Lower lobe of right lung (tissue), 2 donors: Measurements from ENCODE around the gene HLF. TPM values are rescaled to one million over a fixed set of nuclear protein-coding genes. Genes with fewer than 3 reads are reported as not detected.

Experiments used
- ATAC-seq, 2 donors: fragments of 200-7000 bp; cut with Tn5 transposase; one replicate each; pipeline ENCODE4 v1.9.1; 2020 to 2022; ENCODE audit warnings: mild to moderate bottlenecking in 2 of 2, moderate library complexity in 2 of 2
- DNase-seq: peaks from one replicate; pipeline ENCODE4 v3.0.0-alpha.2; 2020
- H3K27ac ChIP-seq: fragments of 200-600 bp; one replicate; pipeline ENCODE4 v1.8.0; 2022
- H3K27me3 ChIP-seq: fragments of 200-600 bp; one replicate; pipeline ENCODE4 v1.8.0; 2022; ENCODE audit warnings: low read depth
- H3K36me3 ChIP-seq: fragments of 200-600 bp; one replicate; pipeline ENCODE4 v1.8.0; 2022; ENCODE audit warnings: mild to moderate bottlenecking
- H3K4me1 ChIP-seq: fragments of 200-600 bp; one replicate; pipeline ENCODE4 v1.8.0; 2022
- H3K4me3 ChIP-seq: fragments of 200-600 bp; one replicate; pipeline ENCODE4 v1.8.0; 2022; ENCODE audit warnings: mild to moderate bottlenecking
- H3K9me3 ChIP-seq: fragments of 200-600 bp; one replicate; pipeline ENCODE4 v1.8.0; 2022
- CTCF ChIP-seq: fragments of 200-600 bp; IDR thresholded peaks from one replicate; pipeline ENCODE4 v1.8.0; 2022; ENCODE audit warnings: antibody characterized with exemption, mild to moderate bottlenecking
- intact Hi-C: fragments of 100-400 bp; cut with DNase I; formaldehyde crosslinking; loops from one replicate; pipeline ENCODE4 v1.11.0; 2022
- total RNA-seq: library from RNA; stranded (reverse); fragmentation: NEBNext Ultra II Directional; extraction: Animal tissue kit (Norgen Biotek cat#: 25700); gene quantifications from one replicate; pipeline ENCODE4 v1.2.1, GENCODE V29; 2021
- donor health status: DM: no; HTN: yes; CAD: no; lungs with severe emphysema.

HLF gene
- total RNA-seq, 1 donor from 2014 or later: 29.4 TPM

- H3K4me3 ChIP-seq: no peak overlapping the region
Measured at GRCh38 chr17:55318081-55318480, 53.3 kb downstream of the HLF start.

GRCh38 chr17:55318715-55319487 is 54.1 kb downstream of the HLF start:
- Histone ChIP-seq H3K4me1 (no peaks in the 10 kb centered on the region), H3K4me3 (no peak overlapping the region), H3K27me3 (no peaks in the 10 kb centered on the region), H3K9me3 (no peaks in the 10 kb centered on the region), H3K27ac (no peak overlapping the region), H3K36me3 (peaks cover 28% of the 10 kb centered on the region)
- intact Hi-C loops: no loop called here
- ATAC-seq: no peak
- no peak for TF ChIP-seq CTCF
- no peak for DNase-seq

More at GRCh38 chr17:55318081-55318480, 53.3 kb downstream of the HLF start:
- H3K4me1 ChIP-seq: no peaks in the 10 kb centered on the region
- DNase-seq (no peak), ATAC-seq (no peak)
- no peak overlapping the region for H3K27ac ChIP-seq
- H3K27me3 ChIP-seq: no peaks in the 10 kb centered on the region
- TF ChIP-seq CTCF: no peak
- peaks cover 28% of the 10 kb centered on the region for H3K36me3 ChIP-seq
- H3K9me3 ChIP-seq: no peaks in the 10 kb centered on the region
- intact Hi-C loops: no loop called here

GRCh38 chr17:55319933-55320593 is 55.3 kb downstream of the HLF start:
- no peaks in the 10 kb centered on the region for H3K27me3 ChIP-seq
- intact Hi-C loops: no loop called here
- no peak for ATAC-seq
- H3K36me3 ChIP-seq: peaks cover 27% of the 10 kb centered on the region
- H3K9me3 ChIP-seq: no peaks in the 10 kb centered on the region
- DNase-seq: no peak
- H3K4me1 ChIP-seq: no peaks in the 10 kb centered on the region
- TF ChIP-seq CTCF: no peak
- H3K4me3 ChIP-seq: no peak overlapping the region
- H3K27ac ChIP-seq: no peak overlapping the region

- H3K27me3 ChIP-seq: no peaks in the 10 kb centered on the region
- TF ChIP-seq CTCF: no peak
- H3K4me3 ChIP-seq: no peak overlapping the region
- DNase-seq: no peak
- H3K9me3 ChIP-seq: no peaks in the 10 kb centered on the region
- ATAC-seq: no peak
- intact Hi-C loops: no loop called here
- peaks cover 22% of the 10 kb centered on the region for H3K36me3 ChIP-seq
- H3K4me1 ChIP-seq: no peaks in the 10 kb centered on the region
- H3K27ac ChIP-seq: no peak overlapping the region
Measured at GRCh38 chr17:55320594-55321426, 56.0 kb downstream of the HLF start.

- no peak overlapping the region for H3K4me3 ChIP-seq
- peaks cover 15% of the 10 kb centered on the region for H3K36me3 ChIP-seq
- intact Hi-C loops: no loop called here
- H3K27ac ChIP-seq: no peak overlapping the region
- no peak for TF ChIP-seq CTCF
- ATAC-seq (no peak), DNase-seq (no peak)
- no peaks in the 10 kb centered on the region for H3K27me3 ChIP-seq
- H3K4me1 ChIP-seq: no peaks in the 10 kb centered on the region
- H3K9me3 ChIP-seq: no peaks in the 10 kb centered on the region
Measured at GRCh38 chr17:55321427-55322060, 56.8 kb downstream of the HLF start.
